GM19397 (cell line): ENCODE results near the gene TOM1L2.
"Not testable (repeated sequence)": the region's sequence is repeated elsewhere in the genome, so short reads cannot be mapped to it uniquely, and the experiment has no call there.

Experiments
- ATAC-seq: cut with Tn5 transposase; IDR thresholded peaks from one replicate; pipeline ENCODE4 v1.9.1; 2021; ENCODE audit warnings: mild to moderate bottlenecking, moderate library complexity; ENCODE audit not compliant: unreplicated experiment

Gene TOM1L2

DNA sequence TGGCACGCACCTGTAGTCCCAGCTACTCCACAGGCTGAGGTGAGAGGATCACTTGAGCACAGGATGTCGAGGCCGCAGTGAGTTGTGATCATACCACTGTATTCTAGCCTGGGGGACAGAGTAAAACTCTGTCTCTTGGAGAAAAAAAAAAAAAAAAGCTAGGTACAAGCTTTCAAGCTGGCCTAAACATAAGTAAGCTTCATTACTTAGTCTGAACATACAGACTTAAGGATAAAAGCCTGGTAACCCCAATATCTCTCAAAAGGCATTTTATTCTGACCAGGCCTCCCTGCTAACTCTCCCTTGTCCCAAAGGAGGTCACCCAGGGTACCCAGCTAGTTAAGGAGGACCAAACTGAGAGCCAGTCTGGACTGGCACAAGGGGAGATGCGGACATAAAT lies 46.2 kb downstream of the TOM1L2 start:
- ATAC-seq = no peak

DNA sequence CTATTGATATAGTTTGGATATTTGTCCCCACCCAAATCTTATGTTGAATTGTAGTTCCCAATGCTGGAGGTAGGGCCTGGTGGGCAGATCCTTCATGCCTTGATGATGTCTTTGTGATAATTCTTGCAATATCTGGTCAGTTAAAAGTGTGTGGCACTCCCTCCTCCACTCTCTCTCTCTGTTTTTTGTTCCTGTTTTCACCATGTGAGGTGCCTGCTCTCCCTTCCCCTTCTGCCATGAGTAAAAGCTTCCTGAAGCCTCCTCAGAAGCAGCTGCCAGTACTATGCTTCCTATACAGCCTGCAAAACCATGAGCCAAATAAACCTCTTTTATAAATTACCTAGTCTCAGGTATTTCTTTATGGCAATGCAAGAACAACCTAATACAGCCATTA lies 47.3 kb downstream of the TOM1L2 start:
- no peak for ATAC-seq

DNA sequence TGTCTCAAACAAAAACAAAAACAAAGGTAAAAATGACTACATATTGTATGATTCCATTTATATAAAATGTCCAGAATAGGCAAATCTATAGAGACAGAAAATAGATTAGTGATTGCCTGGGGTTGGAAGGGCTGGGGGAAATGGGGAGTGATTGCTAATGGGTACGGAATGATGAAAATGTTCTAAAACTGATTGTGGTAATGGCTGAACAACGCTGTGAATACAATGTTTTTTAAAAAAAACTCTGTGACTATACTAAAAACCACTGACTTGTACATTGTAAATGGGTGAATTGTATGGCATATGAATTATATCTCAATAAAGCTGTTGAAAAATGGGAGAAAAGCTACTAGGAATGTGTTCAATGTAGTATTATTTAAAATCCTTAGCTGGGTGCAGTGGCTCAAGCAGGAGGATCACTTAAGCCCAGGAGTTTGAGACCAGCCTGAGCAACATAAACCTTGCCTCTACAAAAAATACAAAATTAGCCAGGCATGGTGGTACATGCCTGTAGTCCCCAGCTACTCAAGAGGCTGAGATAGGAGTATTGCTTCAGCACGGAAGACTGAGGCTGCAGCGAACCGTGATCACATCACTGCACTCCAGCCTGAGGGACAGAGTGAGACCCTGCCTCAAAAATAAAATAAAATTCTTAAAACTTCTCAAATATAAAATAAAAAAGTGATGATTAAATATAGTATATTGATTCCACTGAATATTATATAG lies 47.9 kb downstream of the TOM1L2 start:
- no peak for ATAC-seq

DNA sequence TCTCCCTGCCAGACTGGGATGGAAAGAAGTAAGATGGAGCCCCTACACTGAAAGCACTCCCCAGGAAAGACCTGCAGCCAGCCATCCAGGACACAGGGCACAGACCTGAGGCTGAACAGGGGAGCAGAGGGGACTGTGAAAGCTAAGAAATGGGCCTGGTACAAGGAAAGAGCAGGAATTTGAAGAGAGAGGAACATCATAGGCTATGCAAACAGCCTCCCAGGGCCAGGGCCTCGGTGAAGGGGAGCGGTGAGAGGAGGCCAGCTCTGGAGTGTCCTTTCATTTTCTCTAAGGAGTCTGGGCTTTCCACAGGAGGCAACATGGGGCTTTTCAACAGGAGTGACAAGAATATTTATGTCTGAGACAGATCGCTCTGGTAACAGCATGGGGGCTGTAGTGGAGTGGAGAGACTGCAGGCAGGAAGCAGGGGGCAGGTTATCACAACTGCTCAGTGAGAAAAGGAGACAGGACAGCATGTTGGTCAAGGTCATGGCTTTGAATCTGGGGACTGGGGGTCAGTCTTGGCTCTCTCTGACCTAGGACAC lies 50.1 kb downstream of the TOM1L2 start:
- no peak for ATAC-seq

DNA sequence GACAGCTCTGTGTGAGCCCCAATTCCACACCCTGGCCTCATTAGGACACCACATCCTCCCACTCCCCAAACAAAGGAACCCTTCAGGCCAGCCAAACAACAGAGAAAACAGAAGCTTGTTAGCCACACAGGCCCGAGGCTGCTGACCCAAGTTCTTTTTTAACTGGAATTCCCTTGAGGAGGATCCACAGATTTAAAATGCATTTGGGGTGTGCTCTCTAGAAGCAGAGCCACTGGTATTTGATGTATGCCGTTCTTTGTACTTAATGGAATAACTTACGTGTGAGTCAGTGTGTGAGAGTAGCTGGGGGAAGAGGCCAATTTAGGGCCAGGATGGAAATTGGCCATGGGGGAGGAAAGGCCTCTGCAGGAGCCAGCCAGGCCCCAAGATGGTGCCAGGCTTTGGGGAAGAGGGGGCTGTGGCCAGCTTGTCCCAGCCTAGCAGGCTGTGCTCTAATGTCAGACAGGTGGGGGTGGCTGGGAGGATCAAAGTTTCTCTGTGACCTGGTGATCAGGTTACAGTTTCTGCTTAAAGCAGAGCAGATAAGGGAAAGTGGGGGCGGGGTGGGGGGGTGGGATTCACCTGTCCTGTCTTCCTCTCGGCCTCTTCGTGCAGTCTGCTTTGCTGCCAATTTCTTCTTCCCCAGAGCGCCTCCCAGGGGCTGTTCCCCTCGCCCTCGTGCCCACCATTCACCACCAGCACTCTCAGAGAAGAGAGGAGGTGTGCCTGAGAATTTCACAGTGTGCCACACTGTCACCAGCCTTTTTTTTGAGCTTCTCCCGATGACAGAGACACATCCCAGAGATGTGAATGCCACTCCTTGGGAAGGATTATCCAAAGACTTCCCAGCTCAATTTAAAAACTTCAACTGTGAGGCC lies 50.8 kb downstream of the TOM1L2 start:
- no peak for ATAC-seq

DNA sequence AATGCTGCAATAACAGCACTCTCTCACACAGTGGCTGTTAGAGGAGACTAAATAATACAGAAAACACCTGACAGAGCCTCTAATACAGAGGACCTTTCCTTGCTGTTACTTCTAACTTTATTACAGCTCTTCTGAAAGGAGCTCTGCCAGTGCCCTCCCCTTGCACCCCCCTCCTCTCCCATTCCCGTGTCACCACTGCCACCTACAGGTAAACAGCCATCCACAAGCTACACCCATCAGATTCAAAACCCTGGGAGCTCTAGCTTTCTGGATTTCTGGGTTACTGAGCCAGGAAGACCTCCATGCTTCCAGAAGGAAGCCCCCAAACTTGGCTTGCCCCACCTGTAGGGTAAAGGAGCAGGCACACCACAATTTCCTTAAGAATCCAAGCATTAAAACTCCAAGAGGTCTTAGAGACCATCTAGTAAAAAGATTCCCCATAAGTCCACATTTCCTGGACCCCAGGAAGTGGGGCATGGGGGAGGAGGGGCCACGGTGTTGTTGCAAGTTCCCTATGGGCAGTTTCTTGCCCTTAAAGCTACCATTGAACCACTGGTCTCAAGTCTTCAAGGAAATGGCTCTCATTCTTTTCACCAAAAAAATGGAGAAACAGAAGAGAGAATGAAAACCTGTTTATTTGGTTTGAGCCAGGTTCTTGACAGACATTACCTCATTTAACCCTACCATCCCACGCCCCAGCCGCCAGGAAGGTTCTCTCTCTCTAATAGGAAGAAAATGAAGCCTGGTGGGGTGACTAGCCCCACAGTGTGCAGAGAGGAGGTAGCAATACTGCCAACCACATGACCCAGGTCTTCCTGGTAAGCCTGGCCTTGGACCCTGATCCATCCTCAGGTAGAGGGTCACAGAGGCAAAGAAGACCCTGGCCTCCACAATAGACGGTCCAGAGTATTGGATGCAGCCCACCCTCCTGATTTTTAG lies 52.8 kb downstream of the TOM1L2 start:
- ATAC-seq = no peak

DNA sequence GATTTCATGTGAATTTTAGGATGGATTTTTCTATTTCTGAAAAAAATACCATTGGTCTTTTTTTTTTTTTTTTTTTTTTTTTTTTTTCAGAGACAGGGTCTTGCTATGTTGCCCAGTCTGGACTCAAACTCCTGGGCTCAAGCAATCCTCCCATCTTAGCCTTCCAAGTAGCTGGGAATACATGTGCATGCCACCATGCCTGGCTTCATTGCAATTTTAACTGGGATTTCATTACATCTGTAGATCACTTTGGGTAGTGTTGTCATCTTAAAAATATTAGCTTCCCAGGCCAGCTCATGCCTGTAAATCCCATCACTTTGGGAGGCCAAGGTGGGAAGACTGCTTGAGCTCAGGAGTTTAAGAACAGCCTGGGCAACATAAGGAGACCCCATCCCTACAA lies 54.8 kb downstream of the TOM1L2 start:
- ATAC-seq = no peak

DNA sequence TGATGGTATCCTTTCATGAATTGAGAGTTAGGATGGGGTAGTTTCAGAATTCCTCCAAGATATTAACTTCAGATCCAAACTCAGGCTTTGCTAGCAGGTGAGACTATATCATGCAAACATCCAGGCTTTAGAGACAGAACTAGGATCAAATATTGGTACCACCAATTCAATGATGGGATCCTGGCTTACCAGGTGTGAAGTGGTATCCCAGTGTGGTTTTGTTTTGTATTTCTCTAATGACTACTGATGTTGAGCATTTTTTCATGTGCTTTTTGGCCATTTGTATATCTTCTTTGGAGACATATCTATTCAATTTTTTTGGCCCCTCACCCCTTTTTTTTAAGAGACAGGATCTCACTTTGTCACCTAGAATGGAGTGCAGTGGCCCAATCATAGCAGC lies 57.0 kb downstream of the TOM1L2 start:
- ATAC-seq = no peak

DNA sequence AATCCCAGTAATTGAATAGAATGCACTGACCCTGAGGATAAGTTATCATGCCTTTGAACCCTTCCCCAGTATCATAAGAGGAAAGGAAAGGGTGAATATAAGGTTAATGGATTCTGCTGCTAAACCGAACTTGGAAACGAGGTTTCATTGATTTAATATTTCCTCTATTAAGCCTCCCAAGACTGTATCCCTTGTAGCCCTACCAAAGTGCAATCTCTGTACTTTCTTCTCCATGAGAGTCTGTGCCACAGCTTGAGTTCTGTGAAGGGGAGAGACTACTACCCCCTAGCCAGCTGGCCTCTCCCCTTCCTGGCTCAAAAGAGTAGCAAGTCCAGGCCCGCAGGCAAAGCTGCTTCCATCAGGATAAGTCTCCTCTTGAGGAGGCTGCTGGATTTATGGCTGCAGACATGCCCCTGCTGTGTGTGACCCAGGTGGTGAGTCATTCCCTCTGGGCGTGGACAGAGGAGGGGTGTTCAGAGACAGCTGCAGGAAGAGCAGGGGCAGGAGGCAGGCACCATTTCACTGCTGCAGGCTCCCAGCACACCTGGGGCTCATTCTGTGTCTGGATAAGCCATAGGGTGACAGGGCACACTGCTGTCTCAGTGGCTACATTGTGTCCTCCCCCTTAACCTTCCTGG lies 58.4 kb downstream of the TOM1L2 start:
- ATAC-seq = no peak

DNA sequence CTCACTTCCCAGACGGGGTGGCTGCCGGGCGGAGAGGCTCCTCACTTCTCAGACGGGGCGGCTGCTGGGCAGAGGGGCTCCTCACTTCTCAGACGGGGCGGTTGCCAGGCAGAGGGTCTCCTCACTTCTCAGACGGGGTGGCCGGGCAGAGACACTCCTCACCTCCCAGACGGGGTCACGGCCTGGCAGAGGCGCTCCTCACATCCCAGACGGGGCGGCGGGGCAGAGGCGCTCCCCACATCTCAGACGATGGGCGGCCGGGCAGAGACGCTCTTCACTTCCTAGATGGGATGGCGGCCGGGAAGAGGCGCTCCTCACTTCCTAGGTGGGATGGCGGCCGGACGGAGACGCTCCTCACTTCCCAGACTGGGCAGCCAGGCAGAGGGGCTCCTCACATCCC lies 59.9 kb downstream of the TOM1L2 start:
- not testable (repeated sequence) for ATAC-seq

DNA sequence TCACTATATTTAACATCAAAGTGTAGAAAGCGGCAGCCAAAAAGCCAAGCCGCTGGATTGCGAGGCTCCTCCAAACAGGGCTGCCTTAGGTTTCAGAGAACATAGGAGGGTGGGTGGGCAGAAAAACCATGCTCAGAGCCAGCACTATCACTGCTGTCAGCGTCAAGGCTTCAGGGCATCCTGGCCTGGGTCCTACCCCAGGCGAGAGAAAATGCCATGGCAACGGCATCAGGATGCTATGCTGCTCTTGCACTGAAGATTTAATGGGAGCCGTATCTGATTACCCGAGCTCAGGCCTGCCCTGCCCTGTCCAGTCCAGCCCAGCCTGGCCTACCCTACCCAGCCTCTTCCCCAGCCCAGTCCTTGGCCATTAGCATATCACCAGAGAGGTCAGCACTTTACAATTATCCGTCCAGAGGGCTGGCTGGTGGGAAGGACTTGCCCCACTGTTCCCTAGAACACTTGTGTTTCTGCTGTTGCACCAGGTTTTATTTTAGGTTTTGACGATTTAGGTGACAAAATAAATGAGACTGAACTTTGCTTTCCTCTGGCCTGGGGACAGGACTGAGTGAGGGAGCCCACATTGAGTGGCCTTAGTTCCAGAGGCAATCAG lies 61.1 kb downstream of the TOM1L2 start:
- no peak for ATAC-seq

DNA sequence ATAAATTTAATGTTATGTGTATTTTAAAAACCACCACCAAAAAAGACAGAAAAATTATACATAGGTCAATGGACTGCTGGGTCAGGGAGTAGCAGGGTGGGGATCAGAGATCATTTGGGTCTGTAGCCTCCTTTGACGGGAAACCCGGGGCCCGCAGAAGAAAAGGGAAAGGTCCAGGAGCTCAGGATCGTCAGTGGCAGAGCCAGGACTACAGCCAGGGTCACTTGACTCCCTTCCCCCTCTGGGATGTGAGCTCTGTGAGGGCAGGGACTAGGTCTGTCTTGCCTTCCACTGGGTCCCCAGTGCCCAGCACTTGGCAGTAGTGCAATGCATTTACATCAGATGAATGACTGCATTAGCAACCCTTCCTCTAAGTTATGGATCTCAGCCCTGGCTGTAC lies 62.1 kb downstream of the TOM1L2 start:
- ATAC-seq = no peak

DNA sequence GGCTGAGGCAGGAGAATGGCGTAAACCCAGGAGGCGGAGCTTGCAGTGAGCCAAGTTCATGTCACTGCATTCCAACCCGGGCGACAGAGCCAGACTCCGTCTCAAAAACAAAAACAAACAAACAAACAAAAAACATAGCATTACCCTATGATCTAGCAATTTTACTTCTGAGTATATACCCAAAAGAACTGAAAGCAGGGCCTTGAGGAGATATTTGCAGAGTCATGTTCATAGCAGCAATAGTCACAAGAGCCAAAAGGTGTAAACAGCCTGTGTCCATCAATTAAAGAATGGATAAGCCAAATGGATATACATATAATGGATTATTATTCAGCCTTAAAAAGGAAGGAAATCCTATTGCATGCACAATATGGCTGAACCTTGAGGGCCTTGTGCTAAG lies 63.1 kb downstream of the TOM1L2 start:
- no peak for ATAC-seq

DNA sequence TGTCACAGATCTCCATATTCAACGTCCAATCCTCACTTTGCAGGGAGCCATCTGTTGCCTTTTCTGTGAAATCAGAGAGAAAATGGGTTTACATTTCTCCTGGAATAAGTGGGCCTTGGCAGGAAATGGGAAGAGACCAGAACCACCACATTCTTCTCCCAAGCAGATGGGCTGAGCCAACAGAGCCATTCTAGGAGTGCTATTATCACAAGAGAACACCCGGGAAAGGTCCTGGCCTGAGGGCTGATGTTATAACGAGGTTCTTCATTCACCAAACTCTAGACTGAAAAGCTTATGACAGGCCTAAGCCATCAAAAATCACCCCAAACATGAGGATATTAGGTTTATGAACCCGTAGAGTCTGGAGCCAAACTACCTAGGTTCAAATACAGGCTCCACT lies 64.7 kb downstream of the TOM1L2 start:
- no peak for ATAC-seq

DNA sequence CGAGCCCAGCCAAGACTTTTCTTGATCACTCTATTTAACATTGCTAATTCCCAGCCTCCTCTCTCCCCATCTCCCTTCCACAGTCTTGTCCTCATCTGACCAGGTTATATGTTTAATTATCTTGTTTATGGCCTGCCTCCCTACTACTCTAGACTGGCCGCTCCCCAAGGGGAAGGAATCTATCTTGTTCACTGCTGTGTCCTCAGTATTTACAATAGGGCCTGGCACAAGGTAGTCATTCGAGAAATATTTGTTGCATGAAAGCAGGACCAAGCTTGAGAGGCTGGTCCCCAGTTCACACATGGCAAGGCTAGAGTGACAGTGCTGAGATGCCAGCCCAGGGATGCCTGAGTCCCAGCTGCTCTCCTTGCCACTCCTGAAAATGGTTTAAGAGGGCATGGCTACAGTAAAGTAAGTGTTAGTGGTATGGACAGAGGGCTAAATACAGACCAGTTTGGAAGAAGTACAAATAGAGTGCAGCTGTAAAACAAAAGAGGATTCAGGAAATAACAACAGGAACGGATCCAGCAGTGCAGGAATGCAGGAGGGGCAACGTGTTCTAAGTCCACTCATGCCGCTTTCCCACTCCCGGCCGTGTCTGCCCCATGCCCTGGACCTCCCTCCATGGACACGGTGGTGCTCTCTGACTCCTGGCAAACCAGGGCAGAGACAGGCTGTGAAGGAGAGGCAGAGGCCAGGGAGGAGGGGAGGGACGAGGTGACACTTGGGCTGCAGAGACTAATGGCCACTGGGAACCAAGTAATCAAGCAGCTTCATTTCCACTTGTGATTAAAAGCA lies 65.6 kb downstream of the TOM1L2 start:
- no peak for ATAC-seq

DNA sequence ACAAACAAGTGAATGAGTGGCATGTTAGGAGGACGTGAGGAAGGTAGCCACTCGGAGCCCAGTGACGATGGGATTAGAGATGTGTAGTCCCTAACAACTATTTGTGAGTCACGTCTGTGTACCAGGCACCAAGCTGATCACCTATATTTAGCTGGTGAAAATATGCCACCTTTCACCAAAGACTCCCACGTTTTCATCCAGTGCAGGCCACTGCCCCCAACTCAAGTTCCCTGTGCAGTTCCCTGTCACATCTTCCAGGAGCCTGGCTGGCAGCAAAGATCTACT lies 67.2 kb downstream of the TOM1L2 start:
- ATAC-seq = no peak

DNA sequence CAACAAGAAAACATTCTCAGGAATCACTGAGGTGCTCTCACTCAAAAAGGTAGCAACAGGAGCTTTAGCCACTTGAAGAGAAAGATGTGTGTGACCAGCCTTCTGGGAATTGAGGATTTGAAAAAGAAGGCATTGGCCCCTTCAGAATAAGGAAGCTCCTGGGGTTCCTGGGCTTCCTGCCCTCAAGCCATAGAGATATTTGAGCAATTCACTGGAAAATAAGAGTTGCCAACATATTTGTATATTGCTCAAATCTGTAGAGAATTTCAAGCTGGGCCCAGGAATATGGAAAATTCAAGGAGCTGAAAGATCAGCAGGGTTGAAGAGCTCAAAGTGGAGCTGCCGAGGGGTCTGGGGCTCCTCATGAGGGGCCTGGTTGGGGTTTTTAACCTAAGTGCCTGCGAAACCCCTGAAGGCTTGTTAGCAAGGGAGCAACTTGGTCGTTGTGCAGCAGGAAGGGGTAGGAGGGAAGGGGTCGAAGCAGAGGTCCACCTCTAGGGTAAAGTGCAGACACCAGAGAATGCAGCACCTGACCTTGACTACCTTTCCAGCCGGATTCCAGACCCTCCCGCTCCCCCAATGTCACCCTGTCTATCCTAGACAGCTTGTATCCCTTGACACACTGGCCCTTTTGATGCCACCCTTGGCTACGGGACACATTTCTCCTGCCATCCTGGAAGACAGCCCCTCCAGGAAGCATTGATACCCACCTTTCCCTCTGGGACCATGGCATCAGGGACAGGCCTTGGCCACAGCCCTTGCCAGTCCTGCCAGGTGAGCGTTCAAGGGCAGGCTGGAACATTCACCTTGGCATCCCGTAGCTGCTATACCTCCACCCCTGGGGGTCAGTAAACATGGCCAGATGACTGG lies 67.8 kb downstream of the TOM1L2 start:
- ATAC-seq = no peak

DNA sequence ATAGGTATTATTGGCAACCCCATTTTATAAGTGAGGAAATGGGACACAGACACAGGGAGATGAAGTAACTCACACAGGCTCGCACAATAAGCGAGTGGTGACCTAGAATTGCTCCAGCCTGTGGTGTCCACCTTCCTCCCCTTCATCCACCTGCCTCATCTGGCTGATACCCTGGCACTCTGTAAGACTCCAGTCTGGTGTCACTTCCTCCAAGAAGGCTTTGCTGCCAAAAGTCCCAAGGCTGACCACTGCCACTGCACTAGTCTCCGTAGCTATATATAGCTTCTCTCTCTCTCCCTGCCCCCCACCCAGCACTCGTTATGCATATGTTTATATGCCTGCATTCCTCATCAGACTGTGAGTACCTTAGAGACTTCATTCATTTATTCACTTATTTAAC lies 69.3 kb downstream of the TOM1L2 start:
- ATAC-seq = no peak

DNA sequence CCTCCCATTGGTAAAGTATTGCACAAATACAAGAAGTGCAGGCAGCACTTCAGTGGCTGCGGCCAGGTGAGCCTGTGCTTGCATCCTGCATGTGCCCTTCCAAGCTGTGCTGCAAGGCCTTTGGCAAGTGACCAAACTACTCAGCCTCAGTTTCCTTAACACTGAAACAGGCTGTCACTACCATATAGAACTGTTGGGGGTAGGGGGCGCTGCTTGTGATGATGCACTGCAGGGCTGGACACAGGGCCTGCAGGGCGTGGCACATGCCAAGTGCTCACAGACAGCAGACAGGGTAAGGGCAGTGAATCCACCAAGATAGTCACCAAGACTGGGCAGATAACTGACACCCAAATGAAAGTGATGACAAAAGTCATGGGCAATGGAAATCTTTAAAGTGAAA lies 69.8 kb downstream of the TOM1L2 start:
- no peak for ATAC-seq
